GM18508 (cell line): ENCODE data around the gene GDPD4.
"Not testable (repeated sequence)": the region's sequence is repeated elsewhere in the genome, so short reads cannot be mapped to it uniquely, and the experiment has no call there.

Experiments
- ATAC-seq: cut with Tn5 transposase; IDR thresholded peaks from one replicate; pipeline ENCODE4 v1.9.1; 2021; ENCODE audit warnings: moderate number of reproducible peaks; ENCODE audit not compliant: insufficient read depth, unreplicated experiment

Gene GDPD4

GRCh38 chr11:77300695-77301094, 791 bp downstream of the GDPD4 start:
- no peak for ATAC-seq

GRCh38 chr11:77300028-77300427, 1.5 kb downstream of the GDPD4 start:
- ATAC-seq = not testable (repeated sequence)

- ATAC-seq = no peak
Measured at GRCh38 chr11:77299528-77299993, 1.9 kb downstream of the GDPD4 start.

GRCh38 chr11:77294040-77294439, 7.4 kb downstream of the GDPD4 start:
- ATAC-seq = no peak

GRCh38 chr11:77289737-77290136, 11.7 kb downstream of the GDPD4 start:
- no peak for ATAC-seq

- no peak for ATAC-seq
Measured at GRCh38 chr11:77287615-77288273, 13.7 kb downstream of the GDPD4 start.

- no peak for ATAC-seq
Measured at GRCh38 chr11:77287136-77287535, 14.3 kb downstream of the GDPD4 start.

- no peak for ATAC-seq
Measured at GRCh38 chr11:77284476-77285468, 16.7 kb downstream of the GDPD4 start.

- no peak for ATAC-seq
Measured at GRCh38 chr11:77283101-77283500, 18.4 kb downstream of the GDPD4 start.

GRCh38 chr11:77278595-77279506, 22.6 kb downstream of the GDPD4 start:
- ATAC-seq = no peak

GRCh38 chr11:77276271-77276670, 25.2 kb downstream of the GDPD4 start:
- no peak for ATAC-seq

- no peak for ATAC-seq
Measured at GRCh38 chr11:77270921-77271320, 30.6 kb downstream of the GDPD4 start.

- ATAC-seq = no peak
Measured at GRCh38 chr11:77269484-77270123, 31.9 kb downstream of the GDPD4 start.

GRCh38 chr11:77267962-77268361, 33.5 kb downstream of the GDPD4 start:
- no peak for ATAC-seq

- ATAC-seq = no peak
Measured at GRCh38 chr11:77266766-77267165, 34.7 kb downstream of the GDPD4 start.

GRCh38 chr11:77262803-77263202, 38.7 kb downstream of the GDPD4 start:
- ATAC-seq = no peak

- no peak for ATAC-seq
Measured at GRCh38 chr11:77259641-77260040, 41.8 kb downstream of the GDPD4 start.

- no peak for ATAC-seq
Measured at GRCh38 chr11:77253690-77254089, 47.8 kb downstream of the GDPD4 start.

- no peak for ATAC-seq
Measured at GRCh38 chr11:77252555-77253270, 48.8 kb downstream of the GDPD4 start.
